GM08714 (cell line): ENCODE results near the gene AXIN1.
"Not testable (repeated sequence)": the region's sequence is repeated elsewhere in the genome, so short reads cannot be mapped to it uniquely, and the experiment has no call there.

Experiments used
- H3K4me3 ChIP-seq: fragments of 200-500 bp; sonication (Bioruptor generic); 2 replicates; pipeline ENCODE4 v1.5.1; 2014; ENCODE audit warnings: mild to moderate bottlenecking, low read length, inconsistent platforms
- ZNF274 ChIP-seq: IDR thresholded peaks from 2 replicates; pipeline ENCODE4 v1.6.1; 2012; ENCODE audit warnings: mild to moderate bottlenecking, low read depth, low read length

AXIN1 gene

GRCh38 chr16:369275-369865 lies 16.8 kb upstream of the AXIN1 start:
- H3K4me3 ChIP-seq = peak overlapping the region; percentile 55; the same call in 1 of the 2 replicates
- no peak for TF ChIP-seq ZNF274

DNA sequence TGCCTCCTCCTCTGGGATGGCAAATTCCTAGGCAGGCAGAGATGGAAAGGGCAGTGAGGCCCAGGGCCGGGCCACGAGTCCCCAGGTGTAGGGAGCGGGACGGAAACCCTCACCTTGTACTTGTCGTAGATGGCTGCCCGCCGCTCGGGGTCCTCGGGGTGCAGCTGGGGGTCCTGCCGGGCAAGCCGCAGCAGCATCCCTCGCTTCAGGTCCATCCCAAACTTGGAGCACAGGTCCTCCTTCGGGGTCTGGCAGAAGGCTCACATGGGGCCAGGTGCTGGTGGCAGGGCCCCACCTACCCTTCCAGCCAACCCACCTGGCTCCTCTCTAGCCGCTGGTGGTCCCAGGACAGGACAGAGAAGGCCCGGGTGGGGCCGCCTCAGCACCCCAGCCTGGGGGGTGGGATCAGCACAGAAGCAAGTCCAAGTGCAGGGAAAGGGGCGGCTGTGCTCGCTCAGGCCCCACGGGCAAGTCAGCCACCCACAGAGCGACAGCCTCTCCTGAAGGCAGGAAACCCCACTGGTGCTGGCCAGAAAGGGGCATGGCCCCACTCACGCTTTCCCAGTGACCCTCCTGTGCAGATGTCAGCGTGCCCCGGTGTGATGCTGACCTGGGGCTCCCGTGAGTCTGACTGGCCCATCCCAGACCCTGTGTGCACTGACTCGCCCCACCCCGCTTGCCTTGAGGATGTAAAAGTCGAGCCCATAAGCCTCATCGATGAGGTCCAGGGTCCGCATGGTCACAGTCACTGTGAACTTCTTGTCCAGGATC lies 16.1 kb upstream of the AXIN1 start:
- H3K4me3 ChIP-seq = no peak overlapping the region
- TF ChIP-seq ZNF274 = no peak

DNA sequence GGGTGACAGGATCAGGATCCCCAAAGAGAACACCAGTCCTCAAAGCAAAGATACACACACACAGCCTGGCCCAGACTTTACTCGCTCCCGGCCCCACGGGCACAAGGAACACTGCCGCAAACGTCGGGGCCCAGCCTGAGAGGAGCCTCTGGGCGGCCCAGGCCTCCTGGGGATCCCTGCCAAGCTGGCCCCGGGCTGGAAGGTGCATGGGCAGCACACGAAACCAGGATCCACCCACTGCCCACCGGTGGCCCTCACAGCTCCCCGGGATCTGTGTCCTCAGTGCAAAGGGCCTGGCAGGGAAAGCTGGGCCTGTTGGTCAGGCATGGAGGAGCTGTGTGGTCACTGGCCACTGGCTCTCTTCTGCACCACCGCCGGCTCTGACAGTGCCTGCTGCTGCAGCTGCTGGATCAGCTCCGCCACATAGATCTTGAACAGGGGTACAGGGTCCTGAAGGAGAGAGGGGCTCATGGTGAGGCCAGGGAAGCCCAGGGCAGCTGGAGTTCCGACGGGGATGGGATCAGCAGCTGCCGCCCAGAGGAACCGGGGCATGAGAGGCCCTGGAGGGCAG lies 14.9 kb upstream of the AXIN1 start:
- H3K4me3 ChIP-seq = no peak overlapping the region
- no peak for TF ChIP-seq ZNF274

GRCh38 chr16:366476-366875 lies 14.0 kb upstream of the AXIN1 start:
- no peak for TF ChIP-seq ZNF274
- H3K4me3 ChIP-seq = no peak overlapping the region

GRCh38 chr16:364595-365491 lies 12.3 kb upstream of the AXIN1 start:
- H3K4me3 ChIP-seq = no peak overlapping the region
- TF ChIP-seq ZNF274 = no peak

- no peak for TF ChIP-seq ZNF274
- no peak overlapping the region for H3K4me3 ChIP-seq
Observed at GRCh38 chr16:363766-364490, 11.4 kb upstream of the AXIN1 start.

- H3K4me3 ChIP-seq = no peak overlapping the region
- TF ChIP-seq ZNF274 = no peak
Observed at GRCh38 chr16:363110-363765, 10.7 kb upstream of the AXIN1 start.

GRCh38 chr16:362702-362999 lies 10.1 kb upstream of the AXIN1 start:
- H3K4me3 ChIP-seq = not testable (repeated sequence)

GRCh38 chr16:361872-362701 lies 9.6 kb upstream of the AXIN1 start:
- TF ChIP-seq ZNF274 = no peak
- no peak overlapping the region for H3K4me3 ChIP-seq

GRCh38 chr16:361341-361871 lies 8.9 kb upstream of the AXIN1 start:
- H3K4me3 ChIP-seq = no peak overlapping the region
- TF ChIP-seq ZNF274 = no peak

- H3K4me3 ChIP-seq = no peak overlapping the region
- TF ChIP-seq ZNF274 = no peak
Observed at GRCh38 chr16:360698-361336, 8.3 kb upstream of the AXIN1 start.
